Astrocyte (in vitro differentiated cells and primary cell): ENCODE data around the gene SECISBP2L.

Source experiments
- EZH2 ChIP-seq: IDR thresholded peaks from 2 replicates; pipeline ENCODE4 v1.6.1; 2012; ENCODE audit warnings: mild to moderate bottlenecking, low read length, inconsistent platforms; ENCODE audit not compliant: insufficient read depth
- TF ChIP-seq, protein P1 (sequence below): IDR thresholded peaks from 2 replicates; pipeline ENCODE4 v1.5.1; 2011; ENCODE audit warnings: low read depth, mild to moderate bottlenecking, inconsistent platforms, low read length, moderate library complexity; ENCODE audit not compliant: insufficient read depth

DNA sequence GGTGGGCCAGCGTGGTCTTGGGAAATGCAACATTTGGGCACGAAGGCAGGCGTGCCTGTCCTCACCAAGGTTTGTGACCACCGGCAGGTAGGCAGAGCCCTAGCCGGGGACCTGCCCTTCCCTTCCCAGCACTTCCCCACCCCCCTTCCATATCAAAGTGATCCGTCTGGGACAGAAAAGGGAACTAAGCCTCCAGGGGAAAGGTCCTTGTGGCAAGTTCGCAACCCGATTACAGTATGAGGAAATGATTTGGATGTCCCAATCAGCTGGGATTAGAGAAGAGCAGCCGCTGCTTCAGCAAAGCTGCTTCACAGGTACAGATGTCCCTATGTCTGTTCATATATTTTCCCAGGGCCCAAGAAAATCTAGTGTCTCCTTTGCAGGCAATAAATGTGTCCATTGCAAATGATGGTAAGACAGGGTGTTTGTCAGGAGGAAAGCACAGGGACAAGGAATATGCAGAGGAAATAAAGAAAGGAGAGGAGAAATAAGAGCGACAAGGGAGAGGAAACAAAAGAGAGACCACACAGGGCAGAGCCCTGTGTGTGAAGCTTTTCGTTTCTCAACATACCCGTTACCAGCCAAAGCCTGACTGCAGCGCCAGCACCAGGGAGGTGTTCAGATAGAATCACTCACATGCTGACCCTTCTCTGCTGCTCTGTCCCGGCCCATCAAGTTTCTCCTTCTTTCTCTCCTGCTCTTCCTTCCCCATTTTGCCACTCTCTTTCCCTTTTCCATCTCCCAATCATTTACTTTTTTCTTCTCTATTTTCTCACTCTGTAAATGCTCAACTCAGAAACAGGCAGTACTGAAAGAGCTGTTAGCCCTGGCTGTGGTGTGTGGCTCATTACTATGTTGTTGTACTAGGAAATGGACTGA is 17.4 kb upstream of the SECISBP2L start:
- TF ChIP-seq, protein P1, sequence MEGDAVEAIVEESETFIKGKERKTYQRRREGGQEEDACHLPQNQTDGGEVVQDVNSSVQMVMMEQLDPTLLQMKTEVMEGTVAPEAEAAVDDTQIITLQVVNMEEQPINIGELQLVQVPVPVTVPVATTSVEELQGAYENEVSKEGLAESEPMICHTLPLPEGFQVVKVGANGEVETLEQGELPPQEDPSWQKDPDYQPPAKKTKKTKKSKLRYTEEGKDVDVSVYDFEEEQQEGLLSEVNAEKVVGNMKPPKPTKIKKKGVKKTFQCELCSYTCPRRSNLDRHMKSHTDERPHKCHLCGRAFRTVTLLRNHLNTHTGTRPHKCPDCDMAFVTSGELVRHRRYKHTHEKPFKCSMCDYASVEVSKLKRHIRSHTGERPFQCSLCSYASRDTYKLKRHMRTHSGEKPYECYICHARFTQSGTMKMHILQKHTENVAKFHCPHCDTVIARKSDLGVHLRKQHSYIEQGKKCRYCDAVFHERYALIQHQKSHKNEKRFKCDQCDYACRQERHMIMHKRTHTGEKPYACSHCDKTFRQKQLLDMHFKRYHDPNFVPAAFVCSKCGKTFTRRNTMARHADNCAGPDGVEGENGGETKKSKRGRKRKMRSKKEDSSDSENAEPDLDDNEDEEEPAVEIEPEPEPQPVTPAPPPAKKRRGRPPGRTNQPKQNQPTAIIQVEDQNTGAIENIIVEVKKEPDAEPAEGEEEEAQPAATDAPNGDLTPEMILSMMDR, result no peak
- no peak for TF ChIP-seq EZH2
